GM18502 (cell line): ENCODE measurements around the gene SHROOM1.

Experiments used
- ATAC-seq: cut with Tn5 transposase; IDR thresholded peaks from one replicate; pipeline ENCODE4 v1.9.1; 2021; ENCODE audit warnings: mild to moderate bottlenecking; ENCODE audit not compliant: unreplicated experiment, poor library complexity

Gene SHROOM1

GRCh38 chr5:132854301-132854700 is 23.9 kb upstream of the SHROOM1 start:
- ATAC-seq, result no peak

- ATAC-seq, result no peak
Measured at GRCh38 chr5:132853790-132854189, 23.3 kb upstream of the SHROOM1 start.

- ATAC-seq, result no peak
Measured at GRCh38 chr5:132853323-132853722, 22.9 kb upstream of the SHROOM1 start.

GRCh38 chr5:132850066-132850465 is 19.6 kb upstream of the SHROOM1 start:
- ATAC-seq, result no peak

- no peak for ATAC-seq
Measured at GRCh38 chr5:132849347-132849746, 18.9 kb upstream of the SHROOM1 start.

- ATAC-seq, result no peak
Measured at GRCh38 chr5:132848270-132848669, 17.8 kb upstream of the SHROOM1 start.

- no peak for ATAC-seq
Measured at GRCh38 chr5:132841305-132841704, 10.9 kb upstream of the SHROOM1 start.

GRCh38 chr5:132840896-132841295 is 10.4 kb upstream of the SHROOM1 start:
- ATAC-seq, result no peak

GRCh38 chr5:132840313-132840712 is 9.9 kb upstream of the SHROOM1 start:
- ATAC-seq, result no peak

- ATAC-seq, result no peak
Measured at GRCh38 chr5:132839426-132840301, 9.2 kb upstream of the SHROOM1 start.

GRCh38 chr5:132838516-132839282 is 8.3 kb upstream of the SHROOM1 start:
- ATAC-seq, result no peak

GRCh38 chr5:132837868-132838267 is 7.4 kb upstream of the SHROOM1 start:
- ATAC-seq, result no peak

GRCh38 chr5:132836852-132837251 is 6.4 kb upstream of the SHROOM1 start:
- ATAC-seq, result no peak

- no peak for ATAC-seq
Measured at GRCh38 chr5:132834057-132834456, 3.6 kb upstream of the SHROOM1 start.

GRCh38 chr5:132832612-132833011 is 2.2 kb upstream of the SHROOM1 start:
- no peak for ATAC-seq

- ATAC-seq, result no peak
Measured at GRCh38 chr5:132831095-132831860, 831 bp upstream of the SHROOM1 start.

GRCh38 chr5:132829742-132830435 is 558 bp downstream of the SHROOM1 start:
- peak; percentile 70 for ATAC-seq

- no peak for ATAC-seq
Measured at GRCh38 chr5:132828846-132829494, 1.5 kb downstream of the SHROOM1 start.

GRCh38 chr5:132827943-132828673 is 2.3 kb downstream of the SHROOM1 start:
- ATAC-seq, result no peak
